Memory B cell (primary cell): ENCODE results near the gene FAF1.
A peak's percentile ranks its signal among the peaks of the same experiment; 100 is the strongest.
"Not testable (repeated sequence)": the region's sequence is repeated elsewhere in the genome, so short reads cannot be mapped to it uniquely, and the experiment has no call there.

ENCODE experiments used
- ATAC-seq: fragments of 150-1000 bp; cut with Tn5 transposase; 2 replicates; pipeline ENCODE4 v1.10.0; 2021; ENCODE audit warnings: low read depth, mild to moderate bottlenecking, moderate library complexity
- DNase-seq, 2 donors: peaks; one replicate each; pipeline ENCODE4 v3.0.0; 2022; ENCODE audit warnings: low spot score in 2 of 2
- H3K27ac Mint-ChIP-seq: one replicate; pipeline ENCODE4 v1.8.0; 2022; ENCODE audit warnings: mild to moderate bottlenecking, moderate library complexity, mixed read lengths
- H3K27me3 Mint-ChIP-seq: one replicate; pipeline ENCODE4 v1.8.0; 2022; ENCODE audit warnings: mixed read lengths
- H3K36me3 Mint-ChIP-seq: one replicate; pipeline ENCODE4 v1.8.0; 2022; ENCODE audit warnings: mild to moderate bottlenecking, mixed read lengths
- H3K4me1 Mint-ChIP-seq: one replicate; pipeline ENCODE4 v1.8.0; 2022; ENCODE audit warnings: mixed read lengths
- H3K4me3 Mint-ChIP-seq: one replicate; pipeline ENCODE4 v1.8.0; 2022; ENCODE audit warnings: mild to moderate bottlenecking, moderate library complexity, mixed read lengths
- H3K9me3 Mint-ChIP-seq: one replicate; pipeline ENCODE4 v1.8.0; 2022; ENCODE audit warnings: mixed read lengths

The FAF1 gene

GRCh38 chr1:50750021-50750619, 209.9 kb downstream of the FAF1 start:
- no peak overlapping the region for H3K4me3 Mint-ChIP-seq
- H3K36me3 Mint-ChIP-seq, result peaks cover 19% of the 10 kb centered on the region
- no peak overlapping the region for H3K27ac Mint-ChIP-seq
- H3K9me3 Mint-ChIP-seq, result no peaks in the 10 kb centered on the region
- ATAC-seq (no peak), DNase-seq (no peak)
- H3K27me3 Mint-ChIP-seq, result no peaks in the 10 kb centered on the region
- H3K4me1 Mint-ChIP-seq, result no peaks in the 10 kb centered on the region

- Mint-ChIP-seq H3K27me3 (no peaks in the 10 kb centered on the region), H3K4me3 (no peak overlapping the region), H3K4me1 (no peaks in the 10 kb centered on the region), H3K9me3 (no peaks in the 10 kb centered on the region), H3K36me3 (peaks cover 16% of the 10 kb centered on the region), H3K27ac (no peak overlapping the region)
- DNase-seq (no peak), ATAC-seq (no peak)
Measured at GRCh38 chr1:50747394-50747793, 212.7 kb downstream of the FAF1 start.

GRCh38 chr1:50742523-50742922, 217.5 kb downstream of the FAF1 start:
- ATAC-seq (no peak), DNase-seq (no peak)
- Mint-ChIP-seq H3K36me3 (peaks cover 23% of the 10 kb centered on the region), H3K4me3 (no peak overlapping the region), H3K27me3 (no peaks in the 10 kb centered on the region), H3K27ac (no peak overlapping the region), H3K9me3 (no peaks in the 10 kb centered on the region), H3K4me1 (no peaks in the 10 kb centered on the region)

- peaks cover 12% of the 10 kb centered on the region for H3K36me3 Mint-ChIP-seq
Measured at GRCh38 chr1:50739125-50739524, 220.9 kb downstream of the FAF1 start.

GRCh38 chr1:50735443-50735842, 224.6 kb downstream of the FAF1 start:
- peaks cover 15% of the 10 kb centered on the region for H3K4me1 Mint-ChIP-seq
- no peak for DNase-seq

More at GRCh38 chr1:50739125-50739524, 220.9 kb downstream of the FAF1 start:
- DNase-seq (no peak), ATAC-seq (no peak)
- Mint-ChIP-seq H3K27ac (no peak overlapping the region), H3K4me3 (no peak overlapping the region), H3K9me3 (no peaks in the 10 kb centered on the region), H3K27me3 (no peaks in the 10 kb centered on the region), H3K4me1 (peaks cover under 1% of the 10 kb centered on the region)

GRCh38 chr1:50727578-50727977, 232.5 kb downstream of the FAF1 start:
- ATAC-seq, H3K27me3 Mint-ChIP-seq, DNase-seq, H3K9me3 Mint-ChIP-seq, H3K4me3 Mint-ChIP-seq, H3K27ac Mint-ChIP-seq: not testable (repeated sequence)
- H3K4me1 Mint-ChIP-seq, result peaks cover 26% of the 10 kb centered on the region
- peaks cover 15% of the 10 kb centered on the region for H3K36me3 Mint-ChIP-seq

More at GRCh38 chr1:50735443-50735842, 224.6 kb downstream of the FAF1 start:
- no peak overlapping the region for H3K4me3 Mint-ChIP-seq
- ATAC-seq, result no peak
- peaks cover 5% of the 10 kb centered on the region for H3K36me3 Mint-ChIP-seq
- no peaks in the 10 kb centered on the region for H3K27me3 Mint-ChIP-seq
- H3K9me3 Mint-ChIP-seq, result no peaks in the 10 kb centered on the region
- no peak overlapping the region for H3K27ac Mint-ChIP-seq

GRCh38 chr1:50724626-50725286, 235.3 kb downstream of the FAF1 start:
- DNase-seq, result peak in 1 of 2 donors; percentile 9
- H3K27me3 Mint-ChIP-seq, result no peaks in the 10 kb centered on the region
- ATAC-seq, result peak; percentile 94
- H3K27ac Mint-ChIP-seq, result peak overlapping the region; percentile 95
- peaks cover 25% of the 10 kb centered on the region for H3K4me1 Mint-ChIP-seq
- H3K9me3 Mint-ChIP-seq, result peaks cover 2% of the 10 kb centered on the region
- peaks cover 13% of the 10 kb centered on the region for H3K36me3 Mint-ChIP-seq
- H3K4me3 Mint-ChIP-seq, result peak overlapping the region; percentile 51

- H3K4me1 Mint-ChIP-seq, result peaks cover 23% of the 10 kb centered on the region
- no peaks in the 10 kb centered on the region for H3K27me3 Mint-ChIP-seq
- no peak for ATAC-seq
- H3K4me3 Mint-ChIP-seq, result no peak overlapping the region
- H3K27ac Mint-ChIP-seq, result no peak overlapping the region
- no peak for DNase-seq
- H3K9me3 Mint-ChIP-seq, result peaks cover 2% of the 10 kb centered on the region
- peaks cover 8% of the 10 kb centered on the region for H3K36me3 Mint-ChIP-seq
Measured at GRCh38 chr1:50720457-50721053, 239.5 kb downstream of the FAF1 start.

GRCh38 chr1:50719126-50719525, 240.9 kb downstream of the FAF1 start:
- ATAC-seq (no peak), DNase-seq (no peak)
- Mint-ChIP-seq H3K4me1 (peaks cover 12% of the 10 kb centered on the region), H3K27ac (no peak overlapping the region), H3K27me3 (no peaks in the 10 kb centered on the region), H3K9me3 (peaks cover 2% of the 10 kb centered on the region), H3K36me3 (peaks cover 8% of the 10 kb centered on the region), H3K4me3 (no peak overlapping the region)

- Mint-ChIP-seq H3K27me3 (no peaks in the 10 kb centered on the region), H3K9me3 (no peaks in the 10 kb centered on the region), H3K36me3 (peaks cover 6% of the 10 kb centered on the region), H3K27ac (no peak overlapping the region), H3K4me3 (no peak overlapping the region), H3K4me1 (peaks cover 3% of the 10 kb centered on the region)
- ATAC-seq (no peak), DNase-seq (no peak)
Measured at GRCh38 chr1:50717327-50717726, 242.7 kb downstream of the FAF1 start.

- DNase-seq, H3K4me3 Mint-ChIP-seq, H3K27me3 Mint-ChIP-seq, H3K36me3 Mint-ChIP-seq, ATAC-seq, H3K27ac Mint-ChIP-seq, H3K9me3 Mint-ChIP-seq, H3K4me1 Mint-ChIP-seq: not testable (repeated sequence)
Measured at GRCh38 chr1:50716455-50716854, 243.6 kb downstream of the FAF1 start.

GRCh38 chr1:50710099-50710498, 250.0 kb downstream of the FAF1 start:
- DNase-seq (no peak), ATAC-seq (no peak)
- H3K36me3 Mint-ChIP-seq, result peaks cover 1% of the 10 kb centered on the region
- H3K4me3 Mint-ChIP-seq, result no peak overlapping the region
- no peak overlapping the region for H3K27ac Mint-ChIP-seq
- H3K27me3 Mint-ChIP-seq, result no peaks in the 10 kb centered on the region
- no peaks in the 10 kb centered on the region for H3K9me3 Mint-ChIP-seq
- H3K4me1 Mint-ChIP-seq, result peaks cover 4% of the 10 kb centered on the region

- no peak for DNase-seq
- Mint-ChIP-seq H3K27me3 (no peaks in the 10 kb centered on the region), H3K36me3 (peaks cover 1% of the 10 kb centered on the region), H3K27ac (peak overlapping the region; percentile 71), H3K4me1 (peaks cover 4% of the 10 kb centered on the region), H3K4me3 (no peak overlapping the region), H3K9me3 (no peaks in the 10 kb centered on the region)
- no peak for ATAC-seq
Measured at GRCh38 chr1:50707824-50708223, 252.2 kb downstream of the FAF1 start.

- Mint-ChIP-seq H3K36me3 (peaks cover 2% of the 10 kb centered on the region), H3K4me1 (peaks cover 4% of the 10 kb centered on the region), H3K4me3 (no peak overlapping the region), H3K27ac (no peak overlapping the region), H3K27me3 (no peaks in the 10 kb centered on the region), H3K9me3 (no peaks in the 10 kb centered on the region)
- DNase-seq (no peak), ATAC-seq (no peak)
Measured at GRCh38 chr1:50705699-50706098, 254.4 kb downstream of the FAF1 start.
